ENCODE data around the gene TCF3.

DNA sequence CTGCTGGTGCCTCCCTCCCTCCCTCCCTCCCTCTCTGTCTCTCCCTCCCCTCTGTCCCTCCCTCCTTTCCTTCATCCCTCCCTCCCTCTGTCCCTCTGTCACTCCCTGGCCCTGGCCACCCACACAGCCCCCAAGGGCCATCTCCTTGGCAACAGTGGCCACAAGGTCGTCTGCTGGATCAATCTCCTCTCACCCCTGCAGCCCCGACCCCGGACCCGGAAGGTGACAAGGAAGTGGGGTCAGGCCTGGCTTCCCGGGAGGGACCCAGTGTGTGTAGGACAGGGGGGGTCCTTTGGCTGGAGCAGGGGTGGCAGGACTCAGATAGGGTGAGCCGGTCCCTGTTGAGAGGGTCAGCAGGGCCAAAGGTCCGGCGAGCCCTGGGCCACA lies 21.9 kb upstream of the TCF3 start:
- no peak for TF ChIP-seq POLR2AphosphoS5 (IDR thresholded peaks at IDR 0.05; ENCODE audit: low read depth, low read length)
- no peak for TF ChIP-seq POLR2A (IDR thresholded peaks at IDR 0.05; ENCODE audit: low read depth, low read length)
- no peak for TF ChIP-seq POU2F2 (IDR thresholded peaks at IDR 0.05; ENCODE audit: low read depth, low read length)
- TF ChIP-seq TAF1 (IDR thresholded peaks at IDR 0.05; ENCODE audit: low read depth, low read length), result no peak
- no peak for TF ChIP-seq SPI1 (IDR thresholded peaks at IDR 0.05; ENCODE audit: low read depth, low read length)
